ENCODE results near the gene NF2.

The NF2 gene

GRCh38 chr22:29651652-29652051, 48.2 kb downstream of the NF2 start:
- no peak overlapping the region for H3K4me3 ChIP-seq (ENCODE audit: low read depth, low read length)

DNA sequence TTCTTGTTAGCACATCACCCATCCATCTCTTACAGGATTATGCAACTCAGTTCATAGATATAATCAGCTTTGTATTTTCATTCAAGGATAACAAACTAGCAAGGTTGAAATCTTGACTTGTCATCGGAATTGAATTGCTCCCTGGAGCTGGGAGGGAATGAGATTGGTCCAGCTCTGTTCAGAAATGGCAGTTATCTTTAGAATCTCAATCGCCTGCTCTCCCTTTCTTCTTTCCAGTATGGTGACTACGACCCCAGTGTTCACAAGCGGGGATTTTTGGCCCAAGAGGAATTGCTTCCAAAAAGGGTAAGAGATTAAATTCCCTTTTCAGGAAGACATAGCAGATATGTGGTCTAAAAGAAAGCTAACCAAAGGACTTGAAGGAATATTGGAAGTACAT, 51.0 kb downstream of the NF2 start:
- no peak for TF ChIP-seq CTCF (IDR thresholded peaks at IDR 0.05; ENCODE audit: borderline replicate concordance, insufficient read depth, low read depth, low read length)
- no peak overlapping the region for H3K4me3 ChIP-seq (ENCODE audit: low read depth, low read length)

More at GRCh38 chr22:29651652-29652051, 48.2 kb downstream of the NF2 start:
- TF ChIP-seq CTCF (IDR thresholded peaks at IDR 0.05; ENCODE audit: borderline replicate concordance, insufficient read depth, low read depth, low read length), result no peak

DNA sequence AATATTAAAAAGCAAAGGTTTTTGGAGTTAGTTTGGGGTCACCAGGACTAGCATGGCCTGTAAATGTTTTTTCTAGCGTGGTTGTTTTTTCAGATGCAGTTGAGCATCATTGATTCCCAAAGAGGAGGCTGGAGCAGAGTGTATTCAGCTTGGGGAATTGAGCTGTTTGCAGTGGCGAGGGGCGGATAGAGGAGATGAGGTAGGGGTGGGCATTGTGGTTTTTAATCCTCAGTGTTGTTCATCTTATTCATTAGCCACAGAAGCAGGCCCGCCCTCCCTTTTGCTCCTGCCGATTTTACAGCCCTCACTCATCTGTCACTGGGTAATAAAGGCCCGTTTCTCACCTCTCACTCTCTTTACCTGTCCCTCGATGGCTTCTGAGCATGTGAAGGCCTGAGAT, 51.4 kb downstream of the NF2 start:
- TF ChIP-seq CTCF (IDR thresholded peaks at IDR 0.05; ENCODE audit: borderline replicate concordance, insufficient read depth, low read depth, low read length), result no peak
- H3K4me3 ChIP-seq (ENCODE audit: low read depth, low read length), result no peak overlapping the region

- H3K4me3 ChIP-seq (ENCODE audit: low read depth, low read length), result no peak overlapping the region
- no peak for TF ChIP-seq CTCF (IDR thresholded peaks at IDR 0.05; ENCODE audit: borderline replicate concordance, insufficient read depth, low read depth, low read length)
Observed at GRCh38 chr22:29658176-29658575, 54.7 kb downstream of the NF2 start.

DNA sequence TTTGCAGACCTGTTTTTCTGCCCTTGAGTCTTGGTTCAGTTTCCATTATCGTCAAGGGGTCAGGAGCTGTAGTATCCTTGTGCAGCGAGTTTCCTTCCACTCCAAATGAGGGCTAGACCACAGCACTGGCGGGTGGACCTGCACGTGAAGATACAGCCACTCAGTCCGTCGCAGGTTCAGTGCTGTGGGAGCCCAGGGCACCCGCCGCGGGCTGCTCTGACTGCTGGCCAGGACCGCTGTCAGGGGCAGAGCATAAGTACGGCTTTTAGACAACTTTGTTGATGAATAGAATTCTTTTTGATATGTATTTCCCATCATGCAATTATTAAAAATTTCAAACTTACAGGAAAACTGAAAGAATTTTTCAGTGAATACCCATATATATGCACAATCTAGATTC, 56.6 kb downstream of the NF2 start:
- TF ChIP-seq CTCF (IDR thresholded peaks at IDR 0.05; ENCODE audit: borderline replicate concordance, insufficient read depth, low read depth, low read length), result no peak

DNA sequence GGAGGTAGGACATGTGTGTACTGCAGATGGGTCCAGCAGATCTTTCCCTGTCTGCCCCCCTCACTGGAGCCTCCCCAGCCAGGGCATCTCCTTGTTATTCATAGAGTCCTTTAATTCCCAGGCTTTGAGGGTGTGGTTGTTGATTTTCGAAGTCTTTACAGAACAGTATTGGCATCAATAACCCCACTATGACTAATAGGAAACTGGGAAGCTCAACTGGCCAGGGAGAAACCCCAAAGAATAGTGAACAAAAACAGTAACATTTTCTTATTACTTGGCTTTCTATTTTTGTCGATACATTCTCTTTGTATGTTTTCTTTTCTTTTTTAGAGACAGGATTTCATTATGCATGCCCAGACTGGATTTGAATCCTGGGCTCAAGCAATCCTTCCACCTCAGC, 57.9 kb downstream of the NF2 start:
- TF ChIP-seq CTCF (IDR thresholded peaks at IDR 0.05; ENCODE audit: borderline replicate concordance, insufficient read depth, low read depth, low read length), result no peak
- no peak overlapping the region for H3K4me3 ChIP-seq (ENCODE audit: low read depth, low read length)

More for the DNA sequence above, 56.6 kb downstream of the NF2 start:
- H3K4me3 ChIP-seq (ENCODE audit: low read depth, low read length), result no peak overlapping the region

- no peak for TF ChIP-seq CTCF (IDR thresholded peaks at IDR 0.05; ENCODE audit: borderline replicate concordance, insufficient read depth, low read depth, low read length)
Observed at GRCh38 chr22:29663180-29663821, 59.9 kb downstream of the NF2 start.

More at GRCh38 chr22:29663180-29663821, 59.9 kb downstream of the NF2 start:
- H3K4me3 ChIP-seq (ENCODE audit: low read depth, low read length), result no peak overlapping the region
